HG03575 (cell line): ENCODE data around the gene RBM45.

ENCODE experiments used
- ATAC-seq: cut with Tn5 transposase; IDR thresholded peaks from one replicate; pipeline ENCODE4 v1.9.1; 2021; ENCODE audit not compliant: unreplicated experiment, insufficient number of reproducible peaks, low FRiP score; ENCODE audit errors: extremely low read depth

Gene RBM45

DNA sequence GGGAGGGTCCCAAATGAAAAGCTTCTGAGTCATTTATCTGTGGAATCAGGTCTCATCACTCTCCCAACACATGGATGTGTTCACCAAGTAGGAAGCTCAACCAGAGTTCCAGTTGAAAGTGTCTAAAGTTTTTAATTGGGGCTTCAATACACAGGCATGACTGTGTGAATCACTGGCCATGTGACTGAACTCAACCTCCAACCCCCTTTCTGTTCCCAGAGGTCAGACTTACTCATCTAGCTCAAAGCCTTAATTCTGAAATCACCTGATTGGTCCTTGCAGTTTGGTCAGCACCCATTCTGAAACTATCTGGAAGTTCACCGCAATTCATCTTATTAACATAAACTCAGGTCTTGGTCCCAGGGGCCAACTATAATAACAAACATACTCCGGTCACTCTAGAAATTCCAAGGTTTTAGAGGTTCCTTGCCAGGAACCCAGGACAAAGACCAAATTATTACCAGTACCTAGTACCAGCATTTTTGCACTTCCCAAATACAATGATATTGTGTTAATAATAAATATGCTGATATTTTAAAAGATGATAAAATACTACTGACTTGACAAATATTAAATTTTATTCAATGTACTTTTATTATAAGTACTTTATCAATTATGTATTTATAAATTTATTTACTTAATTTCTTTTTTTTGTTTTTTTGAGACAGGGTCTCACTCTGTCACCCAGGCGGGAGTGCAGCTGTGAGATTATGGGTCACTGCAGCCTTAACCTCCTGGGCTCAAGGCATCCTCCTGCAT lies 10.7 kb upstream of the RBM45 start:
- no peak for ATAC-seq

- ATAC-seq, result no peak
Measured at GRCh38 chr2:178105566-178105965, 6.7 kb upstream of the RBM45 start.

DNA sequence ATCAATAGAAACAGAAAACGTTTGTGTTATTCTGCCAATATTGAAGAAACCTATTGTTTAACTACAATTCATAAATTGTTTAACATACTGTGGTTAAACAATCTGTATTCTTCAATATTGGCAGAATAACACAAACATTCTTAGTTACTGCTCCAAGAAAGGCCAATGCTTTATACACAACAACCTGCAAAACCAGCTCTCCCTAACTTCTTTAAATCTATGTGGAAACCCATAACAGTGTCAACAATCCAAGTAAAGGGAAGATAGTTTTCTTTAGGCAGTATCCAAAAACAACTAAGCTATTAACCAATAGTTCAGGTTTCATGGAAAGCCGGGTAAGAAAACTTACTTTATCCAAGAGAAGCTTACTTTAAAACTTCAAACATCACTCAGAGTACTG lies 6.2 kb upstream of the RBM45 start:
- no peak for ATAC-seq

DNA sequence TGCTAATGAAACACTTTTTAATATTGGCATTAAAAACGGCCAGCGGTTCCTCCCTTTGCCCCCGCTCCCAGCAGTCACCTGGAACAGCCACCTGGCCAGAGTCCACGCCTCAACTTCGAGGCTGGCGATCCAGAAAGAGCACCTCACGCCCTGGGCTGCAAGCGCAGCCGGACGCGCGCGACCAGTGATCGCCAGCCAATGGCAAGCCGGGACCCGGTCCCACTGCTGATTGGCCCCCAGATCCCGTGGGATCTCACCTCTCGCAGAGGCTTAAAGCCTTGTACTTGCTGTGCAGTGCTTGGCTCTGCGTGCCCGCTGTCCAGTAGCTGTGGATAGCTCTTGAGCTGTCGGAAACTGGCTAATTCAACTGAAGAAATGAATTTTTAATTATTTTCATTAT lies 4.1 kb upstream of the RBM45 start:
- ATAC-seq, result no peak

GRCh38 chr2:178109813-178110212 lies 2.4 kb upstream of the RBM45 start:
- no peak for ATAC-seq

DNA sequence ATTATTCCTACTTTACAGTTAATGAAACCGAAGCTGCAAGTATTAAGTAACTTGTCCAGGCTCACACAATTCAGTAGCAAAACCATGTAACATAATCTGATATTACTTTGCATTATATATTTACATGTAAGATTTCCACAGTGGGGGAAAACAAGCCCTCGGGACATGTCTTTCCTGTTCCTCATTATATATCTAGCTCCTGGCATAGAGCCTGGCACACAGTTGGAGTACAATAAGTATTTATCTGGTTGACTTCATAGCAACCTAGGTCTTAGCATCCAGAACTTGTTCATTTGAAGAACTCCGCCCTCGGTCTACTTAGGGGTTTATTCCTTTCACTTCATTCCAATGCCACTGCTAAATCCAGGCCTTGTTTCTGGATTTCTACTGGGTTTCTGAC lies 1.6 kb upstream of the RBM45 start:
- ATAC-seq, result no peak

GRCh38 chr2:178111743-178112142 lies 494 bp upstream of the RBM45 start:
- ATAC-seq, result no peak

DNA sequence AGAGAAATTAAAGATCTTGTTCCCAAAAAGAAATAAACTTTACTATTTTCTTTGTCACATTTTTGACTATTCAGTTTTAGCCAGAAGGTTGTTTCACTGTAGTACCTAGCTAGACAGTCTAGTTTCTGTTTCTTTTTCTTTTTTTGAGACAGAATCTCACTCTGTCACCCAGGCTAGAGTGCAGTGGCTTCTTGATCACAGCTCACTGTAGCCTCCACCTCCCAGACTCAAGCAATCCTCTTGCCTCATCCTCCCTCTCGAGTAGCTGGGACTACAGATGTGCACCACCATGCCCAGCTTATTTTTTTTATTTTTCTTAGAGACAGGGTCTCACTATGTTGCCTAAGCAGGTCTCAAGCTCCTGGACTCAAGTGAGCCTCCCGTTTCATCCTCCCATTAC lies 2.2 kb downstream of the RBM45 start:
- ATAC-seq, result no peak

DNA sequence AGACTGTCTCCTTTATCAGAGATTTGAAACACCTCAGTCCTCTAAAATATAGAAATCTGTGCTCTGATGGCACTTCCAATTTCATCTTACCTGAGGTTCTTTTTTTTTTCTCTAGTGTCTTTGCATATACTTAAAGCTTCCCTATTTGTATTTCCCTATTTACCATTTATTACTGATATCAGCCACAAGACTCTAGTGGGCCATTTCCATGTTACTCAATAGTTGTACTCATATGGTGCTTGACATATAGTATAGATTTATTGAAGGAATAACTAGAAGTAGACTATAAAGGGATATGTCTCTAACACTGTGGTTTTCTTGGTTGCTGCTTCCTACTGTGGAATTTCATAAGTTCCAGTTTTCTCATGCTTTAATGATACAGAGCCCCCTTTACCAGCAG lies 3.0 kb downstream of the RBM45 start:
- no peak for ATAC-seq

- no peak for ATAC-seq
Measured at GRCh38 chr2:178117725-178118124, 5.5 kb downstream of the RBM45 start.

- ATAC-seq, result no peak
Measured at GRCh38 chr2:178119179-178119922, 7.1 kb downstream of the RBM45 start.

- no peak for ATAC-seq
Measured at GRCh38 chr2:178123163-178123562, 10.9 kb downstream of the RBM45 start.

GRCh38 chr2:178125125-178125524 lies 12.9 kb downstream of the RBM45 start:
- ATAC-seq, result no peak

DNA sequence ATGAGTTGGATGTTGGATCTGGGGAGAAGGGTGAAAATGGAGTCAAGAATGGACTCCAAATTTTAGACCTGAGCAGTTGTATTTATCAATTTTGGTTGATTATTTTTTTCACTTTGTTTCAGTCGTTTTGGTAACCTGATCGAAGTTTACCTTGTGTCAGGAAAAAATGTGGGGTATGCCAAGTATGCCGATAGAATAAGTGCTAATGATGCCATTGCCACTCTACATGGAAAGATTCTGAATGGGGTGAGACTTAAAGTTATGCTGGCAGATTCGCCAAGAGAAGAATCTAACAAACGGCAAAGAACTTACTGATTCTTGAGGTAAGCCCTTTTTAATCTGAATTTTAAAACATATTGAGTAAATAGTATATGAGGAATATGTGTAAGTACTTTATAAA lies 13.6 kb downstream of the RBM45 start:
- ATAC-seq, result no peak

DNA sequence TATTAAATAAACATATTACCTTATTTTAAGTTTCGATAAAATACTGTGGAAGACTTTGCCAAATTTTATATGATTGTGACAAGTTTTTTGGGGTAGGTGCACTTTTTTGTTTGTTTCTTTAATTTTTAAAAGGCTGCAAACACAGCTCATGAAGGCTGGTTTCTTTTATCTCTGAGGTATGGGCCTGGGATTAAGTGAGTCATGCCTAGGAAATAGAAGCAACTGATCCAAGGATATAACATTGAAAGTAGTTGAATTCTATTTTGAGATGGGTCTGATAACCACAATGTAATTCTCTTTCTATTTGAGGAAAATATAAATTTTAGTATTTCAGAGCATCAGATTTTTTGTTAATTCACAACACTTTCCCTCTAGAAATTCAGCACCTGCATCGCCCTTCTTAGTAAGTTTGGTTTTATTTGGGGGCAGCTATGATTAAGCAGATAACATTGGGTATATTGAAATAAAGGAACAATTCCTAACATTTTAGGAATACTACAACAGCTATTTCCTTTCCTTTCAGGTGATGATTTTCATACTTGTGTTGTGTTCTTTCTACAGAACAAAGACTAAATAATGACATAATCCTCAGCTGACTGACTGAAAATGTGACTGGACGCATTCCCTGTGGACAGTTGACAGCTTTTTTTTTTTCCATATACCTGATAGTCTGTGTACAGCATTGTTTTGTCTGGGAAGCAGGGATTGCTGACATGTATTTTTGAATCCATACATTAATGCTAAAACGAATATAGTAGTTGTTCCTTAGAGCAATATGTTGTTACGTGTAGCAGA lies 16.8 kb downstream of the RBM45 start:
- ATAC-seq, result no peak

DNA sequence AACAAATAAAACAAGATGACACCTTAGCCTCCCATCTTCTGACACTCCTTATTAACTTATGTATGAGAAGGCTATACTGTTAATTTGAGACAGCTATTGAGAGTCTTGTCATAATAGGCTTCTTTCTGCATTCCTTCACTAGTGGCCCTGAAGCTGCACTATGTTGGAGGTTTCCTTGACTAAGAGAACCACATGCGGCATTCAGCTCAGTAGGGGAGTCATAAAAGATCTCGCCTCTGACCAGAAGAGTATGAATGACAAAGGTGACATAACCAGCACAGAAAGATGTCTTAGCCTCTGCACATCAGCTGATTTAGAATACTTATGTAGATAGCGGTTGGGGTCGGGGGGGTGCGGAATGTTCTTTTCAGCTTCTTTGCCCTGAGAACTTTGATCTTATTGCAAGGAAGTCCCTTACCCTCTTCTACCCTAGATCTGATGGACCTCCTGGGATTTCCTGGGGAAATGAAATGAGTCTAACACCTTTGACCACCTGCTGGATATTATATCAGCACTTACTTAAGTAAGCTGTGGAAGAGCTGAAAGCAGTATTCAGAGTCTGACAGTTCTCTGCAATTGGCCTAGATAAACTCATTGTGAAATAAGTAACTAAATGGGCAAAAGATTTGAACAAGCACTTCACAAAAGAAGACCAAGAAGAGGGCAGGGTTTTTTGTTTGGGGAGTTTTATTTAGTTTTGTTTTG lies 24.2 kb downstream of the RBM45 start:
- ATAC-seq, result no peak

GRCh38 chr2:178142274-178143065 lies 30.2 kb downstream of the RBM45 start:
- no peak for ATAC-seq

DNA sequence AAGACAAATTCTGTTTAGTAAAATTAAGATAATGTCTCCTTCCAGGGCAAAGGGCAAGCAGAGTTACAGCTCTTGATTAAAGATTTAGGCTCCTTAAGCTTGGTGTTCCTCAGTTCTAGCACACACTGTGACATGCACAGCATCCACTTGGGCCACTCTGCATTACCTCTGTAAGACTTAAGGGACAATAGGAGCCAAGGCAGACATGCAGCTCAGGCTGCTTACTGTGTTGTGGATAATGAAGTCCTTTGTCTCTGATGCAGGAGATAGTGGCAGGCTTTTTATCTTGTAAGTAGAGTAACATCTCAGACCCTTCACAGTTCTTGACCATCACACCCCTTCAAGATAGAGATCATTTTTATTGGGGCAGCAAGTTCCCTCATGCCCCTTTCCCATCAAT lies 31.2 kb downstream of the RBM45 start:
- no peak for ATAC-seq

GRCh38 chr2:178152033-178152432 lies 39.8 kb downstream of the RBM45 start:
- no peak for ATAC-seq
